ENCODE data around the gene LRP2. TPM values are rescaled to one million over a fixed set of nuclear protein-coding genes. Genes with fewer than 3 reads are reported as not detected.

The LRP2 gene
- total RNA-seq, 1 donor from 2014 or later: 0.91 TPM

DNA sequence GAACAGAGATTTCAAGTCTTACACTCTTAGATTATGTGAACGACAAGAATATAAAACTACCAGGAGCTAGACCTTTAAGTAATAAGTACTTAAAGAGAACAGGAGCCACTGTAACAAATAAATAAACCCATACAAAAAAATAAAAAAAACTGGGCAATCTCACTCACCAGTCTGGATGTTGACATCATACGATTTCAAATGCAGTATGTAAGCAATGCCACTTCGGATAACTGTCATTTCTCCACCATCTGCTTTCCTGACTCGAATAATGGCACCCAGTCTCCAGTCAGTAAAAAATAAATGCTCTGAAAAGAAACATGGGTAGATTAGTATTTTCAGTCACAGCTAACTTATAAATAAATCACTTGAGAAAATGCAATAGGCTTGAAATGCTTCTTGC is 115.1 kb downstream of the LRP2 start:
- no peak for ATAC-seq

DNA sequence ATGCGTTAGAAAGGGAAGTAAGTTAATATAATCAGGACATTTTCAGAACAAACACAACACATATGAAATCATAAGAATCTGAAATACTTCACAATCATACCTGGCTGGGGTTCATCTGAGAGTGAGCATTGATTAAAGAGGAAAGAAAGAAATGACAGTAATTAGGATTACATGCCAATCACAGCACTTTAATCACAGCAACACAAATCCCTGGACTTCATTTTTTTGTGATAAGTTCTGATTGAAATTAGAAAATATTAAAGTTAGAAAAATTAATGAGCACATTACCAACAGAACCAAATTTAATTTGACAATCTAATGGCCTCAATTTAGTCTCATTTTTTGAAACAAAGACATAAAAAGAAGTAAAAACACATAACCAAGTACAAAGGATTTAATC is 121.9 kb downstream of the LRP2 start:
- DNase-seq (ENCODE audit: low spot score): no peak
- ATAC-seq: no peak

More for the DNA sequence above, 115.1 kb downstream of the LRP2 start:
- DNase-seq (ENCODE audit: low spot score): no peak

DNA sequence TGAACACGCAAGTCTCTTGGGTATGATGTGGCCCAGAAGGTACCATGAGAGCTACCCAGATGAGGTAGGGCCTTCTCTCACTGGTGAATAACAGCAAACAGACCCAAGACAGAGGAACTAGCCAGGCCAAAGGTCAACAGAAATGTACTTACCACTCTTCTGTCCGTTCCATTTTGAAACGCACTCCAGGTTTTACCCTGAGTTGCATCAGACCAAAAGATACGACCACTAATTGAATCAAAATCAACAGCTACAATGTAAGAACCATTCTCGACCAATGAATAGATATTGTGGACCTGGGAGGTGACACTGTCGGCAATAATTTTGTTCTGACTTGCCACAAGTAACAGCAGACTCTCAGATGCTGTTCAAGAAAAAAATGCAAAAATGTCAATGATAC is 124.4 kb downstream of the LRP2 start:
- DNase-seq (ENCODE audit: low spot score) (no peak), ATAC-seq (no peak)

DNA sequence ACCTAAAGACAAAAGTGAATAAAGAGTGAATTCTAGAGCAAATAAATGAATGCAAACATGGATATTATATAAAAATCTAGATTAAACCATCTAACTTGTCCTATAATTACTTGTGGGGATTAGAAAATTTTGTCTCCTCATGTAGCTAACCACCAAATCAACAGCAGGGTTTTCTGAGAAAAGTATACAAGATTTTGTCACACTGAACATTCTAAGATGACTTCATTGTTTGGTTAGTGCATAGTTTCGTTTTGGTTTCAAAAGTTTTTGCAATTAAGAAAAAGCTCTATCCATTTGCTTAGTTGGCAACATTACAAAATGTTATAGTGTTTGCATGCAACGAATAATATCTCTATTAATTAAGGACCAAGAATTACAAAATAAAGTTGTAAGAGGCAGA is 125.0 kb downstream of the LRP2 start:
- no peak for ATAC-seq
- no peak for DNase-seq (ENCODE audit: low spot score)

DNA sequence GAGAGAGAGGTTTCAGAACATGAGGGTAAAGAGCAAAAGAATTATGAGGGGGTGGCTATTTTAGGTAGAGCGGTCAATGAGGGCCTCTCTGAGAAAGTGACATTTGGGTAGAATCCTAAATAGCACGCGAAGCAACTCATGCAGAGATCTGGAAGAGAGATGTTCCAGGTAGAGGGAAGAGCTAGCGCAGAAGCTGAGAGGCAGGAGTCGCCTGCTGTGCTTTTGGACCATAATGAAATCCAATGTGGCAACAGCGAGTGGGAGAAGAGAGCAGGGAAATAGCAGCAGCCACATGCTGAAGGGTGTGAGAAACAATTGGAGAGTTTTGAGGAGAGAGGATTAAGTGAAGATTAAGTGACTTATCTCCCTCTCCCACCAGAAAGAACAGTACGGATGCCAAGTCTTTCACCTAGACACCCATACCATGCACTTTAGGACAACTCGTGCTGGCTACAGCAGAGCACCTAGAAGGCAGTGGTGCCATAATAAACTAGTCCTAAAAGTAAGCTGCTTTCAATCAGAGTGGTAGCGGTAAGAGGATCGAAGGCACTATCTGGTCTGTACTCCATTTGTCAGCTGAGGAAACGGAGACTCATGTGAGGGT is 129.7 kb downstream of the LRP2 start:
- DNase-seq (ENCODE audit: low spot score): no peak
- ATAC-seq: no peak

DNA sequence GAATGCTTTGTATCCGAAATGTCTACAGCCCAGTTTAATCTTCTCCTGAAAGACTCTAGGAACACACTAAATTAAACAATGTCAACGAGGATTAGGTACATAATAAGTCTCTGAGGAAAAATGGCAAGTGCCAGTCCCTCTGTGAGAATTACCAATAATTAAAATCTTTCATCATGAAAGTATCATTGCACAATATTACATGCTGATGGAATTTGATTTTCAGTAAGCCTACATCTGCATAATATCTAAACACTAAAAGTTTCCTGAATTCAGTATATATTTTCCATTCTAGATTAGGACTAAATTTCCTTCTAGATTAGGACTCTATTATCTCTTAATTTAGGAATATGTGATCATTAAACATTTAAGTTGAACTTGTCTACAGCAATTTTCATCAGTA is 132.1 kb downstream of the LRP2 start:
- no peak for DNase-seq (ENCODE audit: low spot score)
- ATAC-seq: no peak

DNA sequence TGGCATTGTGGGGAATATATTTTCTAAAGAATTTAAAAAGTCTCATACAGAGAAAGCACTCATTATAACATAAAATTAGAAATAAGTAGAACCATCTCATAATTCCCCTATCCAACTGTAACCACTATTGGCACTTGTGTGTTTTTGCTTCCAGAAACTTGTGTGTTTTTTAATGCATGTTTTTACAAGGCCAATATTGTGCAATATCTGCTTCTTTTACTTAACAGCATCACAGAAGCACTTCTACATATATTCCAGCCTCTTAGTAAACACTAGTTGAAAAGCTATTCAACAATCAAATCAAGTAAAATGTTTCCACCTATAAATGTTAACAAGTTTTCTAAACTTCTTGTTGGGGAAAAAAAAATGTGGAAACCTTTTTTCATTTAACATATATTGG is 132.7 kb downstream of the LRP2 start:
- ATAC-seq (no peak), DNase-seq (ENCODE audit: low spot score) (no peak)

DNA sequence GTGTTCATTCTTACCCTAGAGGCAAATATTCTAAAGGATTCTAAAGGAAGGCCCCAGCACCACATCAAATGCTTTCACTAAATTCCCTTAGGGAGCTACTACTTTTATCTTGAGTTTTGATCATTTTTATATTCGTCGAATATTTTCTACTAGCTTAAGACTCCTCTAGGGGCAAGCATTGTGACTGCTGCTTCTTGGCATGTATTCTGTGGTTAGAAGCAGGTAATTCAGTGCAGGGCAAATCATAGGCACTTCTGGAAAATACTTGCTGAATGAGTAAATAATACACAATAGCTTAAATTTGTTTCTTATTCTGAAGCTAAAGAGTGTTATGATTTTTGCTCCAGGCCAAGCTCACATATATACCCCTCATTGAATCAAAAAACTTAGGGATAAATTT is 136.4 kb downstream of the LRP2 start:
- DNase-seq (ENCODE audit: low spot score): no peak
- ATAC-seq: no peak

DNA sequence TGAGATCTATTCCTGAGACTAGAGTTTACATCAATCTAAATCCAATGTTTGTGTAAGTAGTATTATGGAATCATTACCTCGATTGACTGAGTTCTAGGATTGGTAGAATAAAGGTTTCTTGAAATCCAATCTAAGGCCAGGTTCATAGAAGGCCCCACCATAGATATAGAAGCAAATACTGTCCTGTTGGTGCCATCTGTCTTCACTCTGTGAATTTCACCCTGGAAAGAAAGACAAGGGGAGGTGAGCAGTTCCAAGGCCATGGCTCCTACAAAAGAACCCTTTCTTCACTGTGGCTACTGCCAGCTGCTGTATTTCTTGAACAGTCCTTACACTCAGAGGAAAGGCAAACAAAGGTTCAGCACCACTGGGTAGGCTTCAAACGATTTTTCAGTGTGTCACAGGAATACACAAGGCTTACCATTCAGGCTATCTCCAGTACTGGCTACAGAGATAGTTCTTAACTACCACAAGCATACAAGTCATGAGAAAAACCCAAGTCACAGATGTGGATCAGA is 137.0 kb downstream of the LRP2 start:
- no peak for ATAC-seq
- no peak for DNase-seq (ENCODE audit: low spot score)

DNA sequence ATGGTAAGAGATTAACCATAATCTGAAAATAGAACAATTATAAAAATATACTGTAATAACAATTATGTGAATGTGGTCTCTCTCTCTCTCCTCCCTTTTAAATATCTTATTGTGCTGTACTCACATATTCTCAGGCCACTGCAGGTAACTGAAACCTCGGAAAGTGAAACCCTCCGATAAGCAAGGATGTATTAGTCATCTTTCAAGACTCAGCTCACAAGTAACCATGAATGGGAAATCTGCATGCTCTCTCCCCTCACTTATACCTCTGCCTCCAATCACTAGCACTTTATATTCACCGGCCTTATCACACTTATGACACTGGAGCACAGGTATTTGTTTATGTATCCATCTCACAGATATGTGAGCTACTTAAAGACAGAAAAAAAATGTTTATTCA is 139.7 kb downstream of the LRP2 start:
- ATAC-seq (no peak), DNase-seq (ENCODE audit: low spot score) (no peak)

DNA sequence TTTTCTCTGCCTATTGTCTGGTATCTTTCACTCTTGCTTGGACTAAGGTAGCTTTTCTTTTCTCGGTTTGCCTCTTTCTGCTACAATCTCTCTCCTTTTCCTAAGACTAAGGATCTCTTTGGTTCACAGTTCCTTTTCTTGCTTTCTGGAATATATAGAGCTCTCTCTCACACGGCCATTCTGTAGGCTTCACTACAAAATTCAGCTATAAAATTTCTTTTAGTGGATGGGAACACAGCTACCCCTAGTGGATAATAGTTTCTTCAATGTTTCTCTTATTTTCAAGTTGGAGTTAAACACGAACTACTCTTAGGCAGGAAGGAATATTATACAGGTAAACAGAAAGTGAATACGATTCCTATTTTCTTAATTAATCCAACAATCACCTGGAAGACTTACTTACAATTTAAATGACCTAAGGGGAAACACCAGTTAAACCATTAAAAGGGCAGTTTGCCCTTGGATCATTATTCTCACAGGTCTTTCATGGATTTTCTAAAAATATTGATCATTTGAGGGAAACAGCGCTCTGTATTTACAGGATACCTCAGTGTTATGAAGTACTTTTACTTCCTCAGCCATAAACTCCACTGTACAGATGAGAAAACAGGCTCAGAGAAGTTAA is 140.5 kb downstream of the LRP2 start:
- DNase-seq (ENCODE audit: low spot score) (no peak), ATAC-seq (peak; percentile 79)

DNA sequence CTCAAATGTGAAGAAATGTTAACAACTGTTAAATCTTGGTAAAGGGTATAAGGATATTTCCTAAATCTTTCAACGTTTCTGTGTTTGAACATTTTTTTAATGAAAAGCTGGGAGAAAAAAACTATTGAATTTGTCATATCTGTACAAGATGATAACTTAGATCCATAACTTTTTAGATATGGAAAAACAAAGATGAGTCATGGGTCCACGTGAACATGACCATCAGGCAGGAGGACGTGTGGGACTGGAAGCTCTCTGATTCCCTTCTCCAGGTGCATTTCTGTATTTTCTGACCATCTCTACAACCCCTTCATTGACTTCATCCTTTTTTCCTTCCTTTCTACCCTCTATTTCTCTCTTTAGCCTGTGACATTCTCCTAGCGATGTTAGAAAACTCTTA is 151.4 kb downstream of the LRP2 start:
- no peak for DNase-seq (ENCODE audit: low spot score)
- ATAC-seq: no peak

DNA sequence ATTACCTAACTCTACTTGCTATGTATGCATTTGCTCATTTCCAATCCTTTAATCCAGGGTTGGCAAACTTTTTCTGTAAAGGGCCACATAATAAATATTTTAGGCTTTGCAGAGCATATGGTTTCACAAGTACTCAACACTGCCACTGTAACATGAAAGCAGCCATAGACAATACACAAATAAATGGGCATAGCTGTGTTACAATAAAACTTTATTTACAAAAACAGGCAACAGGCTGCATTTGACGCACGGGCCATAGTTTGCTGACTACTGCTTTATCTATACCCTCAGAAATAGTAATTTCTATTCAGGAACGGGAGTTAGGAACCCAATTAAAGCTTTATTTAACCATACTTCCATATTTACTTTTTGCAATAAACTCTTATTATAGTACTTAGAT is 154.3 kb downstream of the LRP2 start:
- DNase-seq (ENCODE audit: low spot score) (no peak), ATAC-seq (no peak)

DNA sequence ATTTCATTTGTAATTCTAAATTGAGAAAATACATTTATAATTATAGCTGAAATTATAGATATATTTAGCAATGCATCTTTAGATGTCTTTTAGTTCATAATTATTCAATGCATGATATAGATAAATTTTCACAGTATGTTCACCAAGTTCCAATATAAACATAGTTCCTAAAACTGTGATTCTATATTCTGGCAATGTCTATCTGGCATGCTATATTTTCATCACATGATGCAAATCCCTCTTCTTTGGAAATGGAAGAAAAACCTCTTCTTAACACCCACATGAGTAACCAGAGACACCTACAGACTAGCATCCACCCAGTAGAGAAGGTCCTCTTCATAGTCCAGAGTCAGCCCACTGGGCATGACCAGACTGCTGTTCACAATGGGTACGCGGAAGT is 157.2 kb downstream of the LRP2 start:
- ATAC-seq (no peak), DNase-seq (ENCODE audit: low spot score) (no peak)

DNA sequence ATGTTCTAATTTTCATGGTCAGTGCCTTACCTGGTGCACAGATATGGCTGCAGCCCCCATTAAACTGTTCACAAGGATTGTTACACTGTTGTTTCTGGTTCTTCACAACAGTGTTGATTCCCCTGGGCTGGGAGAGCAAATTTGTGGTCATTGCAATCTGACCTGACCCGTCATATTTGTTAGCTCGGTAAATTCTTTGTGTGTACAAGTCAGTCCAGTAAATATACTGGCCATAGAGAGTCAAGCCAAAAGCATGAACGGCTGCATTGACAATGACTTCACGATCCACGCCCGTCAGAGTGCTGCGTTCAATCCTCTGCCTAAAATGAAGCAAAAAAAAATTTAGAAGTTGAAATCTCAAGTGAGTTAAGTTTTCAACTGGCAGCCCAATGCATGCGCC is 158.4 kb downstream of the LRP2 start:
- peak; percentile 46 for ATAC-seq
- no peak for DNase-seq (ENCODE audit: low spot score)

DNA sequence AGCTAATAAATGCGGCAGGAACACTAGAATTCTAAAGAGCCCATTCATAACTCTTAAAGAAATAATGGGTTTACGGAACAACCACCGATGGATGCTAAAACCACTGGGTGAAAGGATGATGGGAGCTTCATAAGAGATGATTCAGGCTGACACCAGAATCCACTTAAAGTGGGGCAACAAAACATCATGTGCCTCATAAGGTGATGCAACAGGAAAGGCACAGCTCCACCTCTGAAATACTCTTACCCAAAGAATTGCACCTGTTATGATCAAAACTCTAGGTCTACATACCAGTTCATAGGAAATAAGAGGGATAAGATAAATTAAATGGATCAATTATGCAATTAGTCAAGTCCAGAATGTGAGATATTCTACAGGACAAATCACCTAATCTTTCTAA is 161.6 kb downstream of the LRP2 start:
- DNase-seq (ENCODE audit: low spot score): no peak
- ATAC-seq: no peak

DNA sequence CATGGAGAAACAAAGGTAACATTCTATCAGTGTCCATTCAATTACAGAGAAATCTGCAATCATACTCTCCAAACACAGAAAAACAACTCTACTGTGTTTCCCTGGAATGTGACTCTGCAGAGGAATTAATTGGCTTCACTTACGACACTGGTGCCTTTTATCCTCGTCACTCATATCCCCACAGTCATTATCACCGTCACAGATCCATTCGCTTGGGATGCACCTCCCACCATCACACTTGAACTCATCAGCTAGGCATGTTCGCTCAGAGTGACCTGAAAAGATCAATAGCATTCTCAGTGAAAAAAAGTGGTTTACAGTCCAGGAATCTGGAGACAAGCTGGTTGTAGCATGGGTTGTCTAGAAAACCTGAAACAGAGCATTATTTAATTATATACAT is 168.7 kb downstream of the LRP2 start:
- DNase-seq (ENCODE audit: low spot score): no peak
- no peak for ATAC-seq

DNA sequence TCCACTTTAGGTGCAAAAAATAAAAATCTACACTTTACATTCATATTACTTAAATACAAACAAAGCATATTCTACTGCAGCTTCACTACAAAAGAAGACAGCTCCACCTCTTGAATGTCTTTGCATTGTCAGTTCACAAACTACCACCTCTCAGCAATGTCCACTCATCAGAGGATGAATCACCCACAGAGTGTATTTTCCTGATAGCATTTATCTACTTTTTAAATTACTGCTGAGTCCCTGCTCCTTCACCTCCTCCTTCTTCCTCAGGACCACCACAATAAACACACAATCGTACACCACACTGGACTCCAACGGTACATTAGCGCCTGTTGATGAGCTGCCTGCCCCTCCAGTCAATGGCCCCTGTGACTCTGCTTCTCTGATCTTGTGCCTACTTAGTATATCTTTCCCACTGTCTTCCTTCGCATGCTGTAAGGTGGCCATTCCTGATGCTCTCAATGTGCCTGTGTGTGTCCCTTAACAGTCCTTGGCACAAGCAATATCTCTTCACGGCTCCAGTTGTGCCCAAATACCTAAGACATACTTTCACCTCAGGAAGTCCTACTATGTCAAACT is 172.0 kb downstream of the LRP2 start:
- ATAC-seq: no peak
- DNase-seq (ENCODE audit: low spot score): no peak

DNA sequence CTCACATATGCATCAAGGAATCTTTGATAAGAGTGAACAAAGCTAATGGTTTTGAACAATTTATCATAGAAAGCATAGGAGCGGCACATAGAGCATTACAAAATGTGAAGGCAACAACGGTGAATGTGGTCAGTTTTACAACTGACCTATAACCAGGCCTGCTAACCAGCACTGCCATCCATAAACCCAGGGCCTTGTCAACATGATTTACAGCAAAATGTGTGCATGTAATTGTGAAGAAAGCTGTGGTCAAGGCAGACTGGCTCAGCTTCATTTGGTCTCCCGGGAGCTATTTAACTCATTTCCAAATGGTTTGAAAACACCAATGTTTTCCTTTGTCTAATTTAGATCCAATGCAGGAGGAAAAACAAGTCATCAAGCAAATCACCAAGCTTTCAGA is 173.2 kb downstream of the LRP2 start:
- no peak for ATAC-seq
- DNase-seq (ENCODE audit: low spot score): no peak

DNA sequence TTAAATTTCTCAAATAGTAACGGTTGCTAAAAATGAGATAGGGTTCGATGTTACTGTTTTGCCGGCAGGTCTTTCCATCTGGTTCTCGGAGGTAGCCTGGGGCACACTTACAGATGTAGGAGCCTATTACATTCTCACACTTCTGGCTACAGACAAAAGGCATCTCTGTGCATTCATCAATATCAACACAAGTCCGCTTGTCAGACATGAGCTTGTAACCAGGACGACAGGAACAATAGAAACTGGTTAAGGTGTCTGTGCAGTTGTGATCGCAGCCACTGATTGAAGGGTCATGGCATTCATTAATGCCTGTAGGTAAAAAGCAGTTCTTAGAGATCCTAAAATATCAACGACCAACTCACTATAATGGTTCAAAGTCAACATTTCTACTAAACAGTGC is 176.6 kb downstream of the LRP2 start:
- ATAC-seq (no peak), DNase-seq (ENCODE audit: low spot score) (no peak)

DNA sequence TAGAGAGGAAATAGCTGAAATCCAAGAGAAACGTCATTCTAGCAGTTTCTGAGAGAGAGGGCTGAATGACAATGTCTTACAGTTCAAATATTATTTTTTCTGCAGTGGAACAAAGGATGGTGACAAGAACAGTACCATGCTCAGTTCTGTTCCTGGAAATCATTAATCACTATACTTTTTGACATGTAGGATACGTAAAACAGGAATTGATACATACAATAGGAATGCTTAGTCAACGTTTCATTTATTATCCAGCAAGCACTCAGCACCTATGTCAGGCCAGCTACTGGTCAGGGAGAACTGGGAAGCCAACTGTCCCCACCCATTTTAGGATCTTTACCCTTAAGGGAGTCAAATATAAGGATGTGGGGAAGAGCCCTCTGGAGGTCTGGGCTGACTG is 178.3 kb downstream of the LRP2 start:
- DNase-seq (ENCODE audit: low spot score) (no peak), ATAC-seq (no peak)

DNA sequence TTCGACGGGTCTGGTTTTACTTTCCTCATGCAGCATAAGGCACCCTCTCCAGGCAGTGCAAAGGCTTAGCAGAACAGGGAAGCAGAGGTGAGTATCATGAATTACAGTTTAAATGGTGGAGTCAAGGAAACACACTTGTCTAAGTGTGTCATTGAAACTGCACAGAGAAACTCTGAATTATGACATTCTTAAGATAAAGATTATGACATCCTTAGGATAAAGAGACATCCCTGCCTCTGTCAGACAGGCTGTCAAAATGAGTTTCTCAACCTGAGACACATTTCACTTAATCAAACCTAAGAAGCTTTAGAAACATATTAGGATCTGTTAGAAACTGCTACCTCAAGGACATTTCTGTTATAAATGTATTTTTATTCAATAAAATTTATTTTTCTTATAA is 179.8 kb downstream of the LRP2 start:
- no peak for ATAC-seq

More for the DNA sequence above, 179.8 kb downstream of the LRP2 start:
- DNase-seq (ENCODE audit: low spot score): no peak
